Activated CD8-positive, alpha-beta memory T cell treated with anti-CD3 and anti-CD28 coated beads, Interleukin-2, amount 50 U/mL, for 48 hours (primary cell): ENCODE data around the gene TEX19.

Experiments
- DNase-seq: peaks from one replicate; pipeline ENCODE4 v3.0.0-alpha.2; 2020

The TEX19 gene

GRCh38 chr17:82322526-82323453 is 36.3 kb upstream of the TEX19 start:
- no peak for DNase-seq

- DNase-seq, result no peak
These were observed 35.4 kb upstream of the TEX19 start for GRCh38 chr17:82323514-82324234.

- DNase-seq, result no peak
These were observed 34.3 kb upstream of the TEX19 start for GRCh38 chr17:82324566-82325285.

- DNase-seq, result no peak
These were observed 33.5 kb upstream of the TEX19 start for GRCh38 chr17:82325286-82326180.

GRCh38 chr17:82327289-82327688 is 31.8 kb upstream of the TEX19 start:
- DNase-seq, result no peak

GRCh38 chr17:82327757-82328140 is 31.3 kb upstream of the TEX19 start:
- no peak for DNase-seq

- no peak for DNase-seq
These were observed 30.7 kb upstream of the TEX19 start for GRCh38 chr17:82328141-82328993.

GRCh38 chr17:82328994-82329507 is 30.0 kb upstream of the TEX19 start:
- DNase-seq, result no peak

- DNase-seq, result no peak
These were observed 29.2 kb upstream of the TEX19 start for GRCh38 chr17:82329683-82330321.

- peak; percentile 56 for DNase-seq
These were observed 28.5 kb upstream of the TEX19 start for GRCh38 chr17:82330322-82331239.

GRCh38 chr17:82331345-82331939 is 27.6 kb upstream of the TEX19 start:
- no peak for DNase-seq

- no peak for DNase-seq
These were observed 26.3 kb upstream of the TEX19 start for GRCh38 chr17:82332669-82333278.

- no peak for DNase-seq
These were observed 25.5 kb upstream of the TEX19 start, which contains the start of gene SECTM1 for GRCh38 chr17:82333279-82334171. Gene SECTM1 (minus strand): TSS chr17:82333766. CDS start chr17:82327240, 6,526 bp downstream.

GRCh38 chr17:82334204-82334621 is 24.8 kb upstream of the TEX19 start:
- no peak for DNase-seq

GRCh38 chr17:82334622-82335394 is 24.2 kb upstream of the TEX19 start:
- DNase-seq, result no peak

GRCh38 chr17:82338858-82339633 is 20.0 kb upstream of the TEX19 start:
- no peak for DNase-seq
